CD8-positive, alpha-beta memory T cell (primary cell): ENCODE measurements around the gene FILIP1L. TPM values are rescaled to one million over a fixed set of nuclear protein-coding genes. Genes with fewer than 3 reads are reported as not detected.

Source experiments
- CTCF ChIA-PET: fragments of 350-600 bp; sonication (Branson Sonifier 250); formaldehyde crosslinking; loops from one replicate; lab custom pipeline; 2021; ENCODE audit warnings: antibody characterized with exemption; lab: Charles Lee
- POLR2A ChIA-PET: fragments of 350-600 bp; sonication (Branson Sonifier 250); formaldehyde crosslinking; loops from one replicate; lab custom pipeline; 2021; ENCODE audit warnings: antibody characterized with exemption; lab: Charles Lee
- DNase-seq, 5 donors: peaks; one replicate each; pipeline versions ENCODE4 v3.0.0 to v3.0.0-alpha.2; 2020 to 2022; ENCODE audit warnings: mixed read lengths in 1 of 5
- H3K27ac ChIP-seq: one replicate; pipeline ENCODE4 v1.7.0; 2013; ENCODE audit warnings: low read depth, mild to moderate bottlenecking, low read length, moderate library complexity
- H3K27me3 ChIP-seq: 2 replicates; pipeline ENCODE4 v1.7.0; 2013; ENCODE audit warnings: low read length, mild to moderate bottlenecking; ENCODE audit not compliant: insufficient read depth, poor library complexity, severe bottlenecking
- H3K36me3 ChIP-seq: 2 replicates; pipeline ENCODE4 v1.7.0; 2013; ENCODE audit warnings: mild to moderate bottlenecking, low read length, moderate library complexity; ENCODE audit not compliant: insufficient read depth
- H3K4me1 ChIP-seq: 2 replicates; pipeline ENCODE4 v1.7.0; 2013; ENCODE audit warnings: mild to moderate bottlenecking, low read length, moderate library complexity; ENCODE audit not compliant: insufficient read depth
- H3K4me3 ChIP-seq: 2 replicates; pipeline ENCODE4 v1.7.0; 2013; ENCODE audit warnings: mild to moderate bottlenecking, low read length
- H3K9me3 ChIP-seq: 2 replicates; pipeline ENCODE4 v1.7.0; 2013; ENCODE audit warnings: mild to moderate bottlenecking, low read length
- H3K27ac Mint-ChIP-seq, 8 donors: one replicate each; pipeline ENCODE4 v1.8.0; 2020 to 2021; ENCODE audit warnings: mixed read lengths in 8 of 8, mild to moderate bottlenecking in 6 of 8, inconsistent platforms in 3 of 8, moderate library complexity in 3 of 8
- H3K27me3 Mint-ChIP-seq, 2 donors: one replicate each; pipeline ENCODE4 v1.8.0; 2020 to 2021; ENCODE audit warnings: mixed read lengths in 2 of 2, mild to moderate bottlenecking in 1 of 2, moderate library complexity in 1 of 2
- H3K36me3 Mint-ChIP-seq, 3 donors: one replicate each; pipeline ENCODE4 v1.8.0; 2020 to 2021; ENCODE audit warnings: mixed read lengths in 3 of 3, inconsistent platforms in 1 of 3, mild to moderate bottlenecking in 1 of 3
- H3K4me1 Mint-ChIP-seq, 3 donors: one replicate each; pipeline ENCODE4 v1.8.0; 2020 to 2021; ENCODE audit warnings: mixed read lengths in 3 of 3, inconsistent platforms in 1 of 3, mild to moderate bottlenecking in 1 of 3
- H3K4me3 Mint-ChIP-seq, 7 donors: one replicate each; pipeline ENCODE4 v1.8.0; 2020 to 2021; ENCODE audit warnings: mixed read lengths in 7 of 7, mild to moderate bottlenecking in 6 of 7, moderate library complexity in 4 of 7, inconsistent platforms in 2 of 7
- H3K9me3 Mint-ChIP-seq, 5 donors: one replicate each; pipeline ENCODE4 v1.8.0; 2020 to 2022; ENCODE audit warnings: mixed read lengths in 5 of 5, mild to moderate bottlenecking in 3 of 5, moderate library complexity in 2 of 5, inconsistent platforms in 1 of 5
- polyA plus RNA-seq: library from polyadenylated mRNA; unstranded; fragments of 300-500 nt; fragmentation: Illumina TruSeq; gene quantifications from one replicate; pipeline ENCODE4 v1.2.3, GENCODE V29; 2021
- total RNA-seq, 2 experiments: library from RNA; stranded (reverse); gene quantifications; one replicate each; pipeline ENCODE4 v1.2.3, GENCODE V29; 2021

FILIP1L gene
- total and polyA plus RNA-seq, 3 experiments from 2014 or later, result 0.12 to 0.27 (median 0.20) TPM

- Mint-ChIP-seq H3K4me1 (peaks cover 0 to 2% (median under 1%) of the 10 kb centered on the region in 3 donors), H3K36me3 (peaks cover 0 to 1% (median 0%) of the 10 kb centered on the region in 3 donors), H3K27me3 (no peaks in the 10 kb centered on the region), H3K4me3 (no peak overlapping the region), H3K9me3 (no peaks in the 10 kb centered on the region), H3K27ac (no peak overlapping the region)
- Histone ChIP-seq H3K36me3 (no peaks in the 10 kb centered on the region), H3K27me3 (no peaks in the 10 kb centered on the region), H3K27ac (no peak overlapping the region), H3K9me3 (no peaks in the 10 kb centered on the region), H3K4me1 (no peaks in the 10 kb centered on the region), H3K4me3 (no peak overlapping the region)
- POLR2A ChIA-PET, result no interaction called here
- CTCF ChIA-PET, result no interaction called here
- no peak for DNase-seq
These were observed 73.0 kb downstream of the FILIP1L start for GRCh38 chr3:100041328-100041749.

- H3K27ac ChIP-seq, result no peak overlapping the region
- H3K36me3 ChIP-seq, result no peaks in the 10 kb centered on the region
- no peaks in the 10 kb centered on the region for H3K4me1 Mint-ChIP-seq
- H3K36me3 Mint-ChIP-seq, result peaks cover 0 to 1% (median 0%) of the 10 kb centered on the region in 3 donors
- DNase-seq, result no peak
- no peak overlapping the region for H3K4me3 ChIP-seq
- H3K27ac Mint-ChIP-seq, result no peak overlapping the region
- no peak overlapping the region for H3K4me3 Mint-ChIP-seq
- H3K9me3 ChIP-seq, result no peaks in the 10 kb centered on the region
- no peaks in the 10 kb centered on the region for H3K9me3 Mint-ChIP-seq
- no peaks in the 10 kb centered on the region for H3K27me3 Mint-ChIP-seq
- H3K4me1 ChIP-seq, result no peaks in the 10 kb centered on the region
- POLR2A ChIA-PET, result no interaction called here
- H3K27me3 ChIP-seq, result no peaks in the 10 kb centered on the region
- CTCF ChIA-PET, result no interaction called here
These were observed 73.7 kb downstream of the FILIP1L start for GRCh38 chr3:100040451-100041225.

- ChIA-PET CTCF (no interaction called here), POLR2A (no interaction called here)
These were observed 75.2 kb downstream of the FILIP1L start for GRCh38 chr3:100039075-100039474.

GRCh38 chr3:100033903-100034471 lies 80.3 kb downstream of the FILIP1L start:
- Histone ChIP-seq H3K4me3 (no peak overlapping the region), H3K36me3 (no peaks in the 10 kb centered on the region), H3K4me1 (no peaks in the 10 kb centered on the region), H3K9me3 (no peaks in the 10 kb centered on the region), H3K27me3 (no peaks in the 10 kb centered on the region), H3K27ac (no peak overlapping the region)
- H3K27me3 Mint-ChIP-seq, result no peaks in the 10 kb centered on the region
- CTCF ChIA-PET, result no interaction called here
- H3K27ac Mint-ChIP-seq, result no peak overlapping the region
- POLR2A ChIA-PET, result no interaction called here
- H3K9me3 Mint-ChIP-seq, result no peaks in the 10 kb centered on the region
- no peak for DNase-seq
- no peak overlapping the region for H3K4me3 Mint-ChIP-seq
- peaks cover 0 to 4% (median 2%) of the 10 kb centered on the region in 3 donors for H3K36me3 Mint-ChIP-seq
- no peaks in the 10 kb centered on the region for H3K4me1 Mint-ChIP-seq

More at GRCh38 chr3:100039075-100039474, 75.2 kb downstream of the FILIP1L start:
- Histone ChIP-seq H3K4me3 (no peak overlapping the region), H3K9me3 (no peaks in the 10 kb centered on the region), H3K4me1 (no peaks in the 10 kb centered on the region), H3K27me3 (no peaks in the 10 kb centered on the region), H3K36me3 (no peaks in the 10 kb centered on the region), H3K27ac (no peak overlapping the region)
- no peak overlapping the region for H3K4me3 Mint-ChIP-seq
- peaks cover 0 to 1% (median 0%) of the 10 kb centered on the region in 3 donors for H3K36me3 Mint-ChIP-seq
- no peaks in the 10 kb centered on the region for H3K9me3 Mint-ChIP-seq
- DNase-seq, result no peak
- H3K27ac Mint-ChIP-seq, result no peak overlapping the region
- H3K27me3 Mint-ChIP-seq, result no peaks in the 10 kb centered on the region
- no peaks in the 10 kb centered on the region for H3K4me1 Mint-ChIP-seq

- Mint-ChIP-seq H3K4me1 (no peaks in the 10 kb centered on the region), H3K27me3 (no peaks in the 10 kb centered on the region), H3K27ac (no peak overlapping the region), H3K9me3 (no peaks in the 10 kb centered on the region), H3K36me3 (peaks cover 0 to 4% (median 2%) of the 10 kb centered on the region in 3 donors), H3K4me3 (no peak overlapping the region)
- CTCF ChIA-PET, result no interaction called here
- Histone ChIP-seq H3K36me3 (no peaks in the 10 kb centered on the region), H3K4me1 (no peaks in the 10 kb centered on the region), H3K9me3 (no peaks in the 10 kb centered on the region), H3K27me3 (no peaks in the 10 kb centered on the region), H3K27ac (no peak overlapping the region), H3K4me3 (no peak overlapping the region)
- POLR2A ChIA-PET, result no interaction called here
- no peak for DNase-seq
These were observed 81.1 kb downstream of the FILIP1L start for GRCh38 chr3:100033184-100033583.

GRCh38 chr3:100032243-100032642 lies 82.1 kb downstream of the FILIP1L start:
- ChIA-PET POLR2A (no interaction called here), CTCF (no interaction called here)
- Mint-ChIP-seq H3K4me1 (no peaks in the 10 kb centered on the region), H3K27ac (no peak overlapping the region), H3K27me3 (no peaks in the 10 kb centered on the region), H3K36me3 (peaks cover 0 to 4% (median 2%) of the 10 kb centered on the region in 3 donors), H3K4me3 (no peak overlapping the region), H3K9me3 (no peaks in the 10 kb centered on the region)
- DNase-seq, result no peak
- Histone ChIP-seq H3K4me3 (no peak overlapping the region), H3K9me3 (no peaks in the 10 kb centered on the region), H3K27me3 (no peaks in the 10 kb centered on the region), H3K36me3 (no peaks in the 10 kb centered on the region), H3K27ac (no peak overlapping the region), H3K4me1 (no peaks in the 10 kb centered on the region)

GRCh38 chr3:100030914-100031425 lies 83.3 kb downstream of the FILIP1L start:
- Histone ChIP-seq H3K4me3 (no peak overlapping the region), H3K27me3 (no peaks in the 10 kb centered on the region), H3K4me1 (no peaks in the 10 kb centered on the region), H3K9me3 (no peaks in the 10 kb centered on the region), H3K36me3 (no peaks in the 10 kb centered on the region), H3K27ac (no peak overlapping the region)
- DNase-seq, result no peak
- Mint-ChIP-seq H3K27ac (no peak overlapping the region), H3K27me3 (no peaks in the 10 kb centered on the region), H3K36me3 (peaks cover 0 to 4% (median 2%) of the 10 kb centered on the region in 3 donors), H3K9me3 (no peaks in the 10 kb centered on the region), H3K4me3 (no peak overlapping the region), H3K4me1 (no peaks in the 10 kb centered on the region)
- ChIA-PET CTCF (no interaction called here), POLR2A (no interaction called here)

- no peaks in the 10 kb centered on the region for H3K4me1 Mint-ChIP-seq
- no peaks in the 10 kb centered on the region for H3K9me3 ChIP-seq
- ChIA-PET CTCF (no interaction called here), POLR2A (no interaction called here)
- H3K27ac Mint-ChIP-seq, result no peak overlapping the region
- H3K27me3 Mint-ChIP-seq, result no peaks in the 10 kb centered on the region
- no peaks in the 10 kb centered on the region for H3K9me3 Mint-ChIP-seq
- no peaks in the 10 kb centered on the region for H3K27me3 ChIP-seq
- no peaks in the 10 kb centered on the region for H3K36me3 ChIP-seq
- H3K36me3 Mint-ChIP-seq, result peaks cover under 1 to 4% (median 2%) of the 10 kb centered on the region in 3 donors
- no peak for DNase-seq
- H3K4me3 ChIP-seq, result no peak overlapping the region
- no peak overlapping the region for H3K4me3 Mint-ChIP-seq
- no peak overlapping the region for H3K27ac ChIP-seq
- H3K4me1 ChIP-seq, result no peaks in the 10 kb centered on the region
These were observed 84.0 kb downstream of the FILIP1L start for GRCh38 chr3:100030346-100030745.
